Brain microvascular endothelial cell (primary cell): ENCODE data around the gene SH3GL1.
A peak's percentile ranks its signal among the peaks of the same experiment; 100 is the strongest.

Source experiments
- DNase-seq: peaks from one replicate; pipeline ENCODE4 v3.0.0-alpha.2; 2020
- H3K27ac ChIP-seq: fragments of 250-450 bp; sonication (Bioruptor Pico); 2 replicates; pipeline ENCODE4 v1.5.1; 2020; ENCODE audit warnings: mild to moderate bottlenecking, moderate library complexity
- H3K27me3 ChIP-seq: fragments of 250-450 bp; sonication (Bioruptor Pico); replicated peaks from 2 replicates; pipeline ENCODE4 v1.5.1; 2020; ENCODE audit warnings: mild to moderate bottlenecking
- H3K36me3 ChIP-seq: fragments of 250-450 bp; sonication (Bioruptor Pico); replicated peaks from 2 replicates; pipeline ENCODE4 v1.5.1; 2020; ENCODE audit warnings: mild to moderate bottlenecking
- H3K4me3 ChIP-seq: 2 replicates; pipeline ENCODE4 v1.5.1; 2011; ENCODE audit warnings: low read depth, mild to moderate bottlenecking, control low read depth, low read length, moderate library complexity
- CTCF ChIP-seq: IDR thresholded peaks from 2 replicates; pipeline ENCODE4 v1.5.1; 2011; ENCODE audit warnings: low read depth, mild to moderate bottlenecking, moderate library complexity, low read length, control low read depth, inconsistent platforms; ENCODE audit errors: missing control alignments
- in situ Hi-C: cut with HindIII; loops from 2 replicates; pipeline ENCODE4 v1.10.0; 2017; ENCODE audit warnings: low sequenced_read_pairs, low pct_ligation_motif_present

The SH3GL1 gene

GRCh38 chr19:4365791-4366665 is 34.3 kb downstream of the SH3GL1 start:
- H3K27me3 ChIP-seq: no peaks in the 10 kb centered on the region
- in situ Hi-C loops: no loop called here
- H3K27ac ChIP-seq: no peak overlapping the region
- H3K4me3 ChIP-seq: no peak overlapping the region
- DNase-seq: no peak
- TF ChIP-seq CTCF: no peak
- peaks cover 59% of the 10 kb centered on the region for H3K36me3 ChIP-seq

- Histone ChIP-seq H3K27ac (no peak overlapping the region), H3K4me3 (no peak overlapping the region), H3K27me3 (no peaks in the 10 kb centered on the region), H3K36me3 (peaks cover 64% of the 10 kb centered on the region)
- no peak for TF ChIP-seq CTCF
- DNase-seq: no peak
- in situ Hi-C loops: no loop called here
These were observed 35.0 kb downstream of the SH3GL1 start for GRCh38 chr19:4365341-4365740.

DNA sequence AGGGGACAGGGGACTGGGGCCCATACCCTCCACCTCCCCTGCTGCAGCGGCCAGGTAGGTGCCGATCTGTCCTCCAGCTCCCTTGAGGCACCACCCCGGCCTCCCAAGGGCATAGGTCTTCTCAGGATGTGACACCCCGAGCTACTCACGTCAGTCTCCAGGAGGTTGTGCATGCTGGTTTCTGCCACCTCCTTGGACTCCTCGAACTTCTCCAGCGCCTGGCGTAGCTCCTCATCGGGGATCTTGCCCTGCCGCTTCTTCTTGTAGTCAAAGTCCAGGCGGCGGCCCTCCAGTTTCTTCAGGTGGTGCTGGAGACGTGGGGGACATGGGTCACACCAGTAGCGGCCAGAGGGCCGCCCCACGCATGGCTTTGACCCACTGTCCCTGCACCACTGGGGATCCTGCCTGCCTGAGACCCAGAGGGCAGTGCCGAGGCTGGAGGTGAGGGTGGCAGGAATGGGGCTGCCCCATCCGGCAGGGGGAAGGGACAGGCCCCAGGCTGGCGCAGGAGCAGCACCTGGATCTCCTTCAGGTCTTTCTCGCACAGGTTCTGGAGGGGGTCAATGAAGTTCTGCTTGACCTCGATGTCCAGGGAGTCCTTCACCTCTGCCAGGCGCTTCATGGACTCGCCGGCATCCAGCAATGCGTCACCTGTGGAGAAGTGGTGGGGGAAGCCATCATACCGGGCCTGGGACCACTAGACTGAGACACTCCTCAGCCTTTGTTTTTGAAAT is 36.6 kb downstream of the SH3GL1 start:
- TF ChIP-seq CTCF: no peak
- Histone ChIP-seq H3K4me3 (no peak overlapping the region), H3K27me3 (no peaks in the 10 kb centered on the region), H3K36me3 (peaks cover 75% of the 10 kb centered on the region), H3K27ac (no peak overlapping the region)
- DNase-seq: no peak
- in situ Hi-C loops: no loop called here

- Histone ChIP-seq H3K27me3 (no peaks in the 10 kb centered on the region), H3K4me3 (no peak overlapping the region), H3K27ac (no peak overlapping the region), H3K36me3 (peaks cover 69% of the 10 kb centered on the region)
- TF ChIP-seq CTCF: peak; percentile 47
- no peak for DNase-seq
- in situ Hi-C loops: no loop called here
These were observed 37.4 kb downstream of the SH3GL1 start for GRCh38 chr19:4362831-4363545.

DNA sequence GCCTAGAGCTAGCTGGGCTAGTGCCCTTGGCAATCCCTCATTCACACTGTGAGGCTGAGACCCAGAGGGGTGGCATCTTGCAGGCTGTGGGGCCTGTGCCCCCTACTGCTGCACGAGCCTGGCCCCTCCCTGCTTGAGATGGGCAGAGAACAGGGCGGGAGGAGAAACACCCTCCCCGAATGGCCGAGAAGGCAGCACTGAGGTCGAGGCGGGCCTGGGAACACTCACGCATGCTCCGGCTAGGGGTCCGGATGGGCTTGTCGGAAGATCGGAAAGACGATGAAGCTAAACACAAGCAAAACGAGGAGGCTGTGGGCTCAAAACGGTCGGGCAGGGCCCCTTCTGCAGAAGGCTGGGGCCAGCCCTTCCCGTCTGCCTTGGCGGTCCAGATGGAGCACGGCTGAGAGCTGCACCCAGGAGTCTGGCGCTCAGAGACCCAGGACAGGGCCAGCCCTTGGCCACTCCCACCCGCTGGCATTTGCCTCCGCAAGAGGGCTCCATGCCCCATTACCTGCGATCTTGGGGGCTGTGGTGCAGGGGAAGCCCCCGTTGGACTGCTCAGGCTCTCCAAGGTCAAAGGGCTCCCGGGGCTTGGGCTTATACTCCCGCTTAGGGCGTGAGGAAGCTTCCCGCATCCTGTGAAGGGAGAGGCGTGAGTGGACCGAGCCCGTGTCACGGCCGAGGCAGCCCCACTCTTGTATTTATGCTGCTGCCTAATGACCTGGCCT is 38.1 kb downstream of the SH3GL1 start:
- TF ChIP-seq CTCF: no peak
- Histone ChIP-seq H3K4me3 (no peak overlapping the region), H3K36me3 (peaks cover 64% of the 10 kb centered on the region), H3K27ac (no peak overlapping the region), H3K27me3 (no peaks in the 10 kb centered on the region)
- DNase-seq: no peak
- in situ Hi-C loops: no loop called here
